Upper lobe of left lung (tissue), 6 donors: ENCODE measurements around the gene FLNB. TPM values are rescaled to one million over a fixed set of nuclear protein-coding genes. Genes with fewer than 3 reads are reported as not detected.
"Not testable (repeated sequence)": the region's sequence is repeated elsewhere in the genome, so short reads cannot be mapped to it uniquely, and the experiment has no call there.

Source experiments
- ATAC-seq, 2 donors: fragments of 200-7000 bp; cut with Tn5 transposase; one replicate each; pipeline ENCODE4 v1.9.1; 2022; ENCODE audit warnings: mild to moderate bottlenecking in 2 of 2, moderate library complexity in 2 of 2; ENCODE audit not compliant: low FRiP score in 2 of 2
- DNase-seq, 2 donors: peaks; one replicate each; pipeline ENCODE4 v3.0.0-alpha.2; 2019 to 2020
- H3K27ac ChIP-seq, 4 donors: fragments of 200-600 bp; sonication (generic); one replicate each; pipeline ENCODE4 v1.5.1; 2016 to 2019
- H3K27me3 ChIP-seq, 4 donors: fragments of 200-600 bp; sonication (generic); one replicate each; pipeline ENCODE4 v1.5.1; 2017 to 2019
- H3K36me3 ChIP-seq, 4 donors: fragments of 200-600 bp; sonication (generic); one replicate each; pipeline ENCODE4 v1.5.1; 2016 to 2019
- H3K4me1 ChIP-seq, 4 donors: fragments of 200-600 bp; sonication (generic); one replicate each; pipeline ENCODE4 v1.5.1; 2018 to 2019
- H3K4me3 ChIP-seq, 4 donors: fragments of 200-600 bp; sonication (generic); one replicate each; pipeline ENCODE4 v1.5.1; 2017 to 2019; ENCODE audit warnings: mild to moderate bottlenecking in 2 of 4, moderate library complexity in 1 of 4
- H3K9me3 ChIP-seq, 4 donors: fragments of 200-600 bp; sonication (generic); one replicate each; pipeline ENCODE4 v1.5.1; 2018 to 2019
- EP300 ChIP-seq, 4 donors: sonication (generic); formaldehyde crosslinking; IDR thresholded peaks; one replicate each; pipeline ENCODE4 v1.5.1; 2017; ENCODE audit warnings: antibody characterized with exemption in 4 of 4, control low read depth in 2 of 4
- POLR2A ChIP-seq, 4 donors: fragments of 450-650 bp; IDR thresholded peaks; one replicate each; pipeline ENCODE4 v1.5.1; 2016 to 2017; ENCODE audit warnings: antibody characterized with exemption in 4 of 4, mild to moderate bottlenecking in 2 of 4
- POLR2AphosphoS5 ChIP-seq, 2 donors: sonication (generic); formaldehyde crosslinking; IDR thresholded peaks; one replicate each; pipeline ENCODE4 v1.5.1; 2017; ENCODE audit warnings: antibody characterized with exemption in 2 of 2
- WGBS, 2 donors: methylation state at CpG; one replicate each; pipeline ENCODE4 v1.1.5; 2017 to 2018; 5-methylcytosine and 5-hydroxymethylcytosine counted together
- total RNA-seq, 6 donors: library from RNA; depleted of rRNA in 4 of 6; stranded (reverse); fragments of >200 nt in 4 of 6; gene quantifications; one replicate each; pipeline versions ENCODE4 v1.1.0 to v1.2.1, GENCODE V29; 2016 to 2021
- TF ChIP-seq, protein P1 (sequence below), 6 experiments: fragments of 450-650 bp in 4 of 6; fragments of 200-600 bp in 2 of 6; sonication (generic) in 2 of 6; IDR thresholded peaks; one replicate each; pipeline ENCODE4 v1.5.1; 2016 to 2019; ENCODE audit warnings: antibody characterized with exemption in 6 of 6
- donor health status: DM: no; HTN: no; CAD: no; lungs with moderate emphysema.
- donor health status: DM: no; HTN: yes; CAD: no; lungs with severe emphysema.

The FLNB gene
- total RNA-seq, 6 donors from 2014 or later = 101 to 193 (median 127) TPM

DNA sequence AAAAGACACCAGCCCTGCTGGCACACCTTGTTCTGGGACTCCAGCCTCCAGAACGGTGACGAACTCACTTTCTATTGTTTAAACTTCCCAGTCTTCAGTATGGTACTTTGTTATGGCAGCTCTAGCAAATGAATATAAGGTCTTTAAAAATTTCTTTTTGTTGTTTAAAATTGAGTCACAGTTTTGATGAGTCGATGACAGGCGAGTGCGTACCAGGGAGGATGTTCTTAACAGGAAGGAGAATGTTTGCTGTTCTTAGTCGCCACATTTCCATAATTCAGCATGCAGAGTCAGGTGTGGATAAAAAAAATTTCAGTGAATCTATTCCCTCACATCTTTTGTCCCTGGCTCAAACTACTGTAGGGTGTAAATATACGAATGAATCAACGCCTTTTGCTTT lies 190.1 kb downstream of the FLNB start:
- TF ChIP-seq POLR2A (IDR thresholded peaks at IDR 0.05) (no peak), POLR2AphosphoS5 (IDR thresholded peaks at IDR 0.05) (no peak), EP300 (IDR thresholded peaks at IDR 0.05) (no peak)
- TF ChIP-seq, protein P1, sequence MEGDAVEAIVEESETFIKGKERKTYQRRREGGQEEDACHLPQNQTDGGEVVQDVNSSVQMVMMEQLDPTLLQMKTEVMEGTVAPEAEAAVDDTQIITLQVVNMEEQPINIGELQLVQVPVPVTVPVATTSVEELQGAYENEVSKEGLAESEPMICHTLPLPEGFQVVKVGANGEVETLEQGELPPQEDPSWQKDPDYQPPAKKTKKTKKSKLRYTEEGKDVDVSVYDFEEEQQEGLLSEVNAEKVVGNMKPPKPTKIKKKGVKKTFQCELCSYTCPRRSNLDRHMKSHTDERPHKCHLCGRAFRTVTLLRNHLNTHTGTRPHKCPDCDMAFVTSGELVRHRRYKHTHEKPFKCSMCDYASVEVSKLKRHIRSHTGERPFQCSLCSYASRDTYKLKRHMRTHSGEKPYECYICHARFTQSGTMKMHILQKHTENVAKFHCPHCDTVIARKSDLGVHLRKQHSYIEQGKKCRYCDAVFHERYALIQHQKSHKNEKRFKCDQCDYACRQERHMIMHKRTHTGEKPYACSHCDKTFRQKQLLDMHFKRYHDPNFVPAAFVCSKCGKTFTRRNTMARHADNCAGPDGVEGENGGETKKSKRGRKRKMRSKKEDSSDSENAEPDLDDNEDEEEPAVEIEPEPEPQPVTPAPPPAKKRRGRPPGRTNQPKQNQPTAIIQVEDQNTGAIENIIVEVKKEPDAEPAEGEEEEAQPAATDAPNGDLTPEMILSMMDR (IDR thresholded peaks at IDR 0.05) = no peak
- DNase-seq = no peak
- no peak for ATAC-seq
- no peaks in the 10 kb centered on the region for H3K9me3 ChIP-seq
- H3K27ac ChIP-seq = peak overlapping the region; percentile 45 to 85 (median 66)
- H3K4me1 ChIP-seq = peaks cover 9 to 29% (median 19%) of the 10 kb centered on the region in 4 donors
- H3K4me3 ChIP-seq = no peak overlapping the region
- whole genome bisulfite sequencing, 2 donors = 62 to 68% methylated on average over 8 of the region's 8 CpGs
- no peaks in the 10 kb centered on the region for H3K36me3 ChIP-seq
- H3K27me3 ChIP-seq = no peaks in the 10 kb centered on the region

DNA sequence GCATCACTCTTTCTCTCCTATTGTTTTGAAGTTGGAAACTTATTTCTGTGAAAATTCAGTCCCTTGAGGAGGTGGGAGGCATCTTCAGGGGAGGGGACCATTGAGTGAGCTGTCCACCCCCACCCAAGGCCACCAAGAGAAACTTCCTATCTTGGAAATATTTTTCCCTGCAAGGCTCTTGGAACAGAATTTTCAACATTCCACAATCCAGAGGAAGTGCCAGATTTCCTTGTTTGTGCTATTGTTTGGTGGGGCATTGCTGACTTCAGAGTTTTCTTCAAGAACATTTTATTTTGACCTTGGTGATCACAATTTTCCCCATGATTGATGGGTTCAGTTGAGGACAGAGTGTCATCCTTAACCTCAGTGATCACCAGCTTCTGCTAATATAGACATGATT lies 190.6 kb downstream of the FLNB start:
- Histone ChIP-seq H3K4me1 (peaks cover 9 to 29% (median 19%) of the 10 kb centered on the region in 4 donors), H3K27ac (peak overlapping the region in 3 of 4 donors; percentile 53 to 85 (median 79)), H3K36me3 (no peaks in the 10 kb centered on the region), H3K4me3 (no peak overlapping the region), H3K27me3 (no peaks in the 10 kb centered on the region), H3K9me3 (no peaks in the 10 kb centered on the region)
- no peak for TF ChIP-seq EP300 (IDR thresholded peaks at IDR 0.05)
- no peak for TF ChIP-seq POLR2A (IDR thresholded peaks at IDR 0.05)
- TF ChIP-seq, protein P1 (IDR thresholded peaks at IDR 0.05) = no peak
- TF ChIP-seq POLR2AphosphoS5 (IDR thresholded peaks at IDR 0.05) = no peak
- no peak for DNase-seq
- no peak for ATAC-seq

DNA sequence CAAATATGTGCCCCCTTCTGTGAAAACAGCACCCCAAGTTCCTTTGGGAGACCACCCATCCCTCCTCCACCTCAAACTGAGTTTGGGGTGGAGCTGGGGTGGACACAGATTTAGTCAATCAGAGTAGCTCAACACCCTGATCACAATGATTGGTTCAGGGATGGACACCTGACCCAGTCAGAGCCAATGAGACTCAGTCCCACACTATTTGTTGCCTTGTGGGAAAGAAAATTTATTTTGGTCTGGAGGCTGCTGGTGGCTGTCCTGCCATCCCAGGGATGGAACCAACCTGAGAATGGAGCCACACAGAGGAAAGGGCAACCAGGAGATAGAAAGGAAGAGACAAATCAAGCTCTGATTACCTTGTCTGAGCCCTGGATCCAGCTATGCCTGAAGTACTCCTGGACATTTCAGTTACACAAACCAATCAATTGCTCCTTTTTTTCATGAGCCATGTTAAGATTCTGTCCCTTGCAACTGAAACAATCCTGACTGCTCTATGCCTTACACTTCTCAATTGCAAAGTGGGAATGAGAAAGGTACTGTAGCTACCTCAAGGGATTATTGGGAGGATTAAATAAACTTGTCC lies 192.0 kb downstream of the FLNB start:
- Histone ChIP-seq H3K27me3 (no peaks in the 10 kb centered on the region), H3K9me3 (no peaks in the 10 kb centered on the region), H3K4me3 (no peak overlapping the region), H3K27ac (peak overlapping the region in 3 of 4 donors; percentile 65 to 79 (median 70)), H3K36me3 (no peaks in the 10 kb centered on the region), H3K4me1 (peaks cover 9 to 29% (median 19%) of the 10 kb centered on the region in 4 donors)
- ATAC-seq (no peak), DNase-seq (no peak)
- no peak for TF ChIP-seq POLR2A (IDR thresholded peaks at IDR 0.05)

DNA sequence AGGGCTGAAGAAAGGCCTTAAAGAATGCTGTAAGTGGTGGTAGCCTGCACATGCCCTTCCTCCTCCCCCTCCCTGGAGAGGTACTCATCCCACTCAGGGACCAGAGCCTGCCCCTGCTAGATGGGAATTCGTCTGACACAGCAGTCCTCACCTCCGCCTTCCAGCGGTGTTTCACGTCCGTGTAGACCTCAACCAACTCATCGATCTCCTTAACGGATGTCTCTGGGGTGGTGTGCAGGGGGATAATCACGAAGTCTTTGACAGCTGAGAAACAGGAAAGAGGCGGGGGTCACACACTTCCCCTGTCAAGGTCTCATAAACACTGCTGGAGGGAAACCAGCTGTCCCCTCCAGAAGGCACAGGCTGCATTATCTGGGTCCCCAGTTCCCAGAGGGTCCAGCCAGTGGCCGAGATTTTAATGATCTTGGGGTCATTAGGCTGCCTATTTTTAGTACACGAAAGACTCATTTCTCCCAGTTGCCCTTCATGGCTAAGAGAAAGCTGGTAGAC lies 192.7 kb downstream of the FLNB start:
- TF ChIP-seq POLR2AphosphoS5 (IDR thresholded peaks at IDR 0.05) (no peak), POLR2A (IDR thresholded peaks at IDR 0.05) (no peak), EP300 (IDR thresholded peaks at IDR 0.05) (no peak)
- TF ChIP-seq, protein P1 (IDR thresholded peaks at IDR 0.05) = no peak
- H3K27ac ChIP-seq = peak overlapping the region in 3 of 4 donors; percentile 65 to 79 (median 70)

DNA sequence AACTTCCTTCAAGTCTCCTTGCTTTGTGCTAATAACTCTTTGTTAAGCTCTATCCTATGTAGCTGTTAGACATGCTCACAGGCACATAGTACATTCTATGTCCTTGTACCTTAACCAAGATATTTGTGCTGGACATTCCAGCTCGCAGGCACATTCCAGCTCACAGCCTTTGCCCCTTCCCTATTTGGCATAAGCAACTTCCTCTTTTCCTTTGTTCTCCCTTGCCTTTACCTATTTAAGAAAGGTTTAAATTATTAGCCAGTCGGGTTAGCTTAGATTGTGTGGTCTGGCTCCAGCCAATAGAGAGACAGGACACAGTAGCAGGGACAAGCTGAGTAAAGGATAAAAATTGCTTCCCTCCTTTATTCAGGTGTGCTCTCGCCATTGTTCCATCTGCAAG lies 193.2 kb downstream of the FLNB start:
- Histone ChIP-seq H3K4me1 (peaks cover 9 to 29% (median 19%) of the 10 kb centered on the region in 4 donors), H3K27ac (peak overlapping the region in 2 of 4 donors; percentile 65 to 79)
- not testable (repeated sequence) for H3K27me3 ChIP-seq, DNase-seq, H3K9me3 ChIP-seq, ATAC-seq, H3K36me3 ChIP-seq, H3K4me3 ChIP-seq
- WGBS, 2 donors = 46 to 58% methylated on average over 3 of the region's 3 CpGs

More for the DNA sequence above, 192.7 kb downstream of the FLNB start:
- WGBS, 2 donors = 30 to 36% methylated on average over 9 to 11 of the region's 11 CpGs
- no peaks in the 10 kb centered on the region for H3K36me3 ChIP-seq
- ATAC-seq (no peak), DNase-seq (no peak)
- H3K4me1 ChIP-seq = peaks cover 9 to 29% (median 19%) of the 10 kb centered on the region in 4 donors
- no peaks in the 10 kb centered on the region for H3K27me3 ChIP-seq
- H3K4me3 ChIP-seq = no peak overlapping the region
- no peaks in the 10 kb centered on the region for H3K9me3 ChIP-seq

DNA sequence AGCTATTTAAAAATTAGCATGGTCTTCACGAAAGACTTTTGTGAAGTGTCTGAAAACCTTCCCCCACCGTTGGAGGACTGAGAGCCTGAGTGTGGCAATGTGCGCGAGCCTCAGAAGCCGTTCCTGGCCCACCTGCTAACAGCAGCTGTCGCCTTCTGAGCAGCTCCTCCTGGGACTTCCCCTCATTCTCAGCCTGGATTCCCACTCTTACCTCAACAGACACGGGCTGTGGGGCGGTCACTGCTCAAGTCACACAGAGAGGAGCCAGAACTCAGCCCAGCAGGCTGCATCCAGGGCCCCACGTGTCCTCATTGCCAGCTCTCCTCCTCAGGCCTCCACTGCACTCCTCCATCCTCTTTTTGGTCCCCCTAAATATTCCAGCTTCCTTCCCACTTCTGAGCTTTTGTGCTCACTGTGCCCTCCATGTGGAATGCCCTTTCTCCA lies 194.7 kb downstream of the FLNB start:
- TF ChIP-seq, protein P1 (IDR thresholded peaks at IDR 0.05) = no peak
- TF ChIP-seq EP300 (IDR thresholded peaks at IDR 0.05) = no peak
- no peak for TF ChIP-seq POLR2AphosphoS5 (IDR thresholded peaks at IDR 0.05)
- TF ChIP-seq POLR2A (IDR thresholded peaks at IDR 0.05) = no peak
- DNase-seq = no peak
- Histone ChIP-seq H3K27ac (no peak overlapping the region), H3K9me3 (no peaks in the 10 kb centered on the region), H3K27me3 (no peaks in the 10 kb centered on the region), H3K36me3 (no peaks in the 10 kb centered on the region), H3K4me1 (peaks cover 6 to 24% (median 15%) of the 10 kb centered on the region in 4 donors), H3K4me3 (no peak overlapping the region)
- 76 to 90% methylated on average over 9 of the region's 9 CpGs for WGBS, 2 donors
- ATAC-seq = no peak
